ENCODE measurements around the gene ABCF1. TPM values are rescaled to one million over a fixed set of nuclear protein-coding genes. Genes with fewer than 3 reads are reported as not detected.
"Not testable (repeated sequence)": the region's sequence is repeated elsewhere in the genome, so short reads cannot be mapped to it uniquely, and the experiment has no call there.

The ABCF1 gene
- polyA plus RNA-seq (ENCODE audit: insufficient read length), result 46.5 TPM

DNA sequence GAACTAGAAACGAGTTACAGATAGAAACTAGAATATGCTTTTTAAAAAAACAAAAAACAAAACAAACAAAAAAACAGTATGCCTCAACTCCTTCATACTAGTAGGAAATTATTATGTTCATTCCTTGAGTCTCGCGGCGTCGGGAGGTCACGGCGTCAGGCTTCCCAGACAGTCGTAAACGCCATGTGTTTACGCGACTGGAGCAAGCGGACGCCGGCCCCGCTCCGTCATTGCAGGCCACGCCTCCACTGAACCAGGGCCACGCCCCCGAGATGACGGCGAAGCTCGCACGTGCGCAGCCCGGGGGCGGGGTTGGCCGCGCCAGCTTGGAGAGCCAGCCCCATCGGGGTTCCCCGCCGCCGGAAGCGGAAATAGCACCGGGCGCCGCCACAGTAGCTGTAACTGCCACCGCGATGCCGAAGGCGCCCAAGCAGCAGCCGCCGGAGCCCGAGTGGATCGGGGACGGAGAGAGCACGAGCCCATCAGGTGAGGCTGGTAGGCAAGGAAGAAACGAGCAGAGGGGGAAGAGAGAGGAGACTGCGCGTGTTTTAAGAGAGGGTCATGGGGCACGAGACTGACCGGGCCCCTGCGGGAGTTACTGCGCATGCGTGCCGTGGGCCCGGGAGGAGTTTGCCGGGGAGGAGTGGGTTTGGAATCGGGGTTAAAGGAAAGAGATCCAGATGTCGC, at the start of gene ABCF1:
TSS of gene ABCF1 (plus strand) at position 368 of the 687 bp plus-strand sequence. CDS start at position 414, 46 bp downstream.
- peak; percentile 89 for DNase-seq (ENCODE audit: low read depth)

DNA sequence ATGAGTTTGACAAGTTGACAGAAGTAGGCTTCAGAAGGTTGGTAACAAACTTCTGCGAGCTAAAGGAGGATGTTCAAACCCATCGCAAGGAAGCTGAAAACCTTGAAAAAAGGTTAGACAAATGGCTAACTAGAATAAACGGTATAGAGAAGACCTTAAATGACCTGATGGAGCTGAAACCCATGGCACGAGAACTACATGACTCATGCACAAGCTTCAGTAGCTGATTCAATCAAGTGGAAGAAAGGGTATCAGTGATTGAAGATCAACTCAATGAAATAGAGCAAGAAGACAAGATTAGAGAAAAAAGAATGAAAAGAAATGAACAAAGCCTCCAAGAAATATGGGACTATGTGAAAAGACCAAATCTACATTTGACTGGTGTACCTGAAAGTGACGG, 49.3 kb upstream of the ABCF1 start:
- not testable (repeated sequence) for DNase-seq (ENCODE audit: low read depth)

DNA sequence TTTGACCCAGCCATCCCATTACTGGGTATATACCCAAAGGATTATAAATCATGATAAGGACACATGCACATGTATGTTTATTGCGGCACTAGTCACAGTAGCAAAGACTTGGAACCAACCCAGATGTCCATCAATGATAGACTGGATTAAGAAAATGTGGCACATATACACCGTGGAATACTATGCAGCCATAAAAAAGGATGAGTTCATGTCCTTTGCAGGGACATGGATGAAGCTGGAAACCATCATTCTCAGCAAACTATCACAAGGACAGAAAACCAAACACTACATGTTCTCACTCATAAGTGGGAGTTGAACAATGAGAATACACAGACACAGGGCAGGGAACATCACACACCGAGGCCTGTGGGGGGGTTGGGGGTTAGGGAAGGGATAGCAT, 44.8 kb upstream of the ABCF1 start:
- not testable (repeated sequence) for DNase-seq (ENCODE audit: low read depth)

DNA sequence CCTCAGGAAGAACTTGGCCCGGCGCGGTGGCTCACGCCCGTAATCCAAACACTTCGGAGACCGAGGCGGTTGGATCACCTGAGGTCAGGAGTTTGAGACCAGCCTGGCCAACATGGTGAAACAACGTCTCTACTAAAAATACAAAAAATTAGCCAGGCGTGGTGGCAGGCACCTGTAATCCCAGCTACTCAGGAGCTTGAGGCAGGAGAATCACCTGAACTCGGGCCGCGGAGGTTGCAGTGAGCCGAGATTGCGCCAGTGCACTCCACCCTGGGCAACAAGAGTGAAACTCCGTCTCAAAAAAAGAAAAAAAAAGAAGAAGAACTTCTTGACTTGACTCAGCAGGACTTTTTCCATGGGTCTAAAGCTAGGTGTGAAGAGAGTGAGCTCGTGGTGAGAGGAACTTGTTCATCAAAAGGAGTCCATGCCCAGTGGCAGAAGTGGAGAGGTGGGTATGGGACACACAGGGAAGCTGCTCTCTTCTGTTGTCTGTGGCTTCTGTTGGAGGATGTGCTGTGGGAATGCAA, 41.8 kb upstream of the ABCF1 start:
- DNase-seq (ENCODE audit: low read depth), result not testable (repeated sequence)

- DNase-seq (ENCODE audit: low read depth), result no peak
These were observed 41.2 kb upstream of the ABCF1 start for GRCh38 chr6:30530014-30530413.

DNA sequence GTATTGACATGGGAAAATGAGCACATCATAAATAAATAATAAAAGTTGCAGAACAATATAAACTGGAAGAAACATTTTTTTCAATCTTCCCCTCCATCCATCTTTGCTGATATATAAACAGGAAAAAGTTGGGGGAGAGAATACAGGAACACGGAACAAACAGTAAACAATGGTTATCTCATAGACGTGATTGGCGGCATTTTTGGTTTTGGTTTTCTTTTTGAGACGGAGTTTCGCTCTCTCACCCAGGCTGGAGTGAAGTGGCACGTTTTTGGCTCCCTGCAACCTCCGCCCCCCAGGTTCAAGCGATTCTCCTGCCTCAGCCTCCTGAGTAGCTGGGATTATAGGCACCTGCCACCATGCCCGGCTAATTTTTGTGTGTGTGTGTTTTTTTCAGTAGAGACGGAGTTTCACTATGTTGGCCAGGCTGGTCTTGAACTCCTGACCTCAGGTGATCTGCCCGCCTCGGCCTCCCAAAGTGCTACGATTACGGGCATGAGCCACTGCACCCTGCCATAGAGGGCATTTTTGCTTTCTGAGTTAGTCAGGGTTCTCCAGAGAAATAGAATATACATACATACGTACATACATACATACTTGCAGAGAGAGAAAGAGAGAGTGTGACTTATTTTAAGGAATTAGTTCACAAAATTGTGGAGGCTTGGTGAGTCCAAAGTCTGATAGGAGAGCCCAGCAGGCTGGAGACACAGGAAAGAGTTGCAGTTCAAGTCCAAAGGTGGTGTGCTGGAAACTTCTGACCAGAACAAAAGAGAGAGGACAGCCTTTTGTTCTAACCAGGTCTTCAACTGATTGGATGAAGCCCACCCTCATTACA, 37.6 kb upstream of the ABCF1 start:
- no peak for DNase-seq (ENCODE audit: low read depth)

- no peak for DNase-seq (ENCODE audit: low read depth)
These were observed 33.3 kb upstream of the ABCF1 start for GRCh38 chr6:30537931-30538330.

GRCh38 chr6:30541515-30542403, 29.5 kb upstream of the ABCF1 start:
- peak; percentile 66 for DNase-seq (ENCODE audit: low read depth)

DNA sequence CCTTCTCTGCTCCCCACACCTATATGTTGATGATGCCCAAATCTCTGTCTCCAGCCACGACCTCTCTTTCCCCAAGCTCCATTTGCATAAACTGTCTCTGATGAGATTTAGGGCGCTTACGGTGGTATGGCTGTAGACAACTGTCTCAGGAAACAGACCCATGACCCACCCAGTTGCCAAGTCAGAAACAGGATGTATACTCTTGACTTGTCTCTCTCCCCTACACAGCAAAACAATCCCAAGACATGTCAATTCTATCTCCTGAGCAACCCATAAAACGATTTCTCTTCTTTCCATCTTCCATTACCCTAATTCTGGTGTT, 28.9 kb upstream of the ABCF1 start:
- DNase-seq (ENCODE audit: low read depth), result no peak

DNA sequence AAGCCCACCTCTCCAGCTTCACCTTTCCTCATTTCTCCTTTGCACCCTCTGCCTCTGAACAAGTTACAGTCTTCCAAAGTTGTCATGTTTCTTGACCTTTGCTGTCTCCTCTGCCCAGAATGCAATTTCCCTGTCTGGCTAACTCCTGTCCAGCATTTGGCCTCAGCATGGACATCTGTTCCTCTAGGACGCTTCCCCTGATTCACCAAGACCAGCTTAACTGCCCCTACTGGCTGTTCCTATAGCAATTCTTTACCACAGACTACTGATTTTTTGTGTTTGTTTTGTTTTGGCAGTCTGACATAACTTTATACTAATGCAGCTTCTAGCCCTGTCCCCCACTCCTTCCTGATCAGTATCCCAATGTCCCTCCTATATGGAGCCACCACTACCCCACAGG, 28.3 kb upstream of the ABCF1 start:
- no peak for DNase-seq (ENCODE audit: low read depth)

- DNase-seq (ENCODE audit: low read depth), result no peak
These were observed 27.4 kb upstream of the ABCF1 start for GRCh38 chr6:30543821-30544220.

- DNase-seq (ENCODE audit: low read depth), result peak; percentile 20
These were observed 26.5 kb upstream of the ABCF1 start for GRCh38 chr6:30544666-30545272.

DNA sequence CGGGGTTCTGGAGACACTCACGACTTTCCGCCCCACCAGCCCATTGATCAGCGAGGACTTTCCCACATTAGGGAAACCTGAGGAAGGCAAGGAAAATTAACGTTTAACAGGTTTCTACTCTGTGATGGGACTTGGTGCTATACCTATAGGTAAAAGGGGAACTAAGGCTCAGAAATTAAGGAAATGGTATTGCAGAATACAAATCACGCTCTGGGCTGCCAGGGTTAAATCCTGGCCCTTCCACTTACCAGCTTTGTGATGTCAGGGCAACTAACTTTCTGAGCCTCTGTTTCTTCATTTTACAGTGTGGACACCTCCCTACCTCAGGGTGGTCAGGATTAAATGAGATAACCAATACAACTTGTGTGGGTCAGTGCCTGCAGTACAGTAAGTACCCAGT, 23.8 kb upstream of the ABCF1 start:
- DNase-seq (ENCODE audit: low read depth), result no peak

DNA sequence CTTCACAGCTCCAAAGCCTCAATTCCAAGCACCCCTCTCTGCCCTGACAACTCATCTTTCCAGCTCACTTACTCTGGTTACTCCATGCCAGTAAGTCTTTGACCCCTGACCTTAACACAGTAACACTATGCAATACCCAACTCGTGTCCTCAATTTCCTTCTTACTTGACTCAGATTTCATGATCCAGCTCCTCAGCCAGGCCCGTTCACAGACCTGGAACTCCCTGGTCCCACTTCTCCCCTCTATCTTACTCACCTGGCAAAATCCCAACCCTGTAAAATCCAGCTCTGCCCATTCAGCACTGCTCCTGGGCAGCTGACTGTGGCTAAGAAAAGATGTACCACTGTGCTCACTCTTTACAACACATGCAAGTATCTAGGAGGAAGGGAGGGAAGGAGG, 22.9 kb upstream of the ABCF1 start:
- no peak for DNase-seq (ENCODE audit: low read depth)

DNA sequence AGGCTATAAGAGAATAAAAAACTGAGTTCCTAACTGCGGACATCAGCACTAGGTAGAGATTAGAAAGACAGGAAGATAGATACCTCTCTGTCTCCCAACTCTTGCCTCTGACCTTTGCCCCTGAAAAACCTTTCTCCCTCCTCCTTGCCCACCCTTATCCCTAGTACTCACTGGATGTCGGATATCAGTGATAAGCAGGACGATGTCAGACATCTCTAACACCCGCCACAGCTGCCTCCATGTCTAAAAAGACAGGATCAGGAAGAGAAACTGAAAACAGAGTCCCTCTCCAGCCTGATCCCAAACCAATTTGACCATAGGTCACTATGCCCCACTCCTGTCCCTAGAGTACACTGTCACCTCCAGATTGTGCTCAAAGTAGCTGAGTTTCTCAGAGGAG, 16.8 kb upstream of the ABCF1 start:
- no peak for DNase-seq (ENCODE audit: low read depth)

GRCh38 chr6:30554962-30555815, 16.1 kb upstream of the ABCF1 start:
- no peak for DNase-seq (ENCODE audit: low read depth)

GRCh38 chr6:30555816-30556065, 15.5 kb upstream of the ABCF1 start:
- DNase-seq (ENCODE audit: low read depth), result no peak

GRCh38 chr6:30556066-30556905, 15.0 kb upstream of the ABCF1 start, which contains the start of gene GNL1:
Gene GNL1 (minus strand): TSS chr6:30556489. CDS start chr6:30556203, 286 bp downstream.
- DNase-seq (ENCODE audit: low read depth), result peak; percentile 46

GRCh38 chr6:30556906-30557682, 14.1 kb upstream of the ABCF1 start, which contains the start of gene PRR3:
Gene PRR3 (plus strand): TSS chr6:30557295. CDS start chr6:30557345, 50 bp downstream.
- peak; percentile 89 for DNase-seq (ENCODE audit: low read depth)
